ENCODE measurements around the gene INPP1. TPM values are rescaled to one million over a fixed set of nuclear protein-coding genes. Genes with fewer than 3 reads are reported as not detected.

Gene INPP1
- total RNA-seq, 4 donors from 2014 or later, result 10.2 to 14.1 (median 12.9) TPM

DNA sequence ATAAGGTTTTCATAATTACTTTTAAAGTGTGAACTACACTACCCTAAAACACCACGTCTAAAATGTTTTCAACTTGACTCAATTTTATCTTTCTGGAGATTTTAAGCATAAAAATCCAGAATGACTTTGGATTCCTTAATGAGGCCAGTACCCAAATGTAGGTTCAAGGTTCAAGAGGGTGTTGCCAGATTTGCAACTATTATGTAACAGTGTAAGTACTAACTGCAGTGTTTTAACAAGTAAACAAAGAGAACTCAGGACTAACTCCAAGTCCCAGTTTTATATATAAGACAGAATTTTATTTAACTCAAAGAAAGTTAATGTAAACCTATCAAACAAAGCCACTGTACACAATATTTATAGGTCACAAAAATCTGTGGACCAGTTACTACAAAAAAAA, 29.5 kb upstream of the INPP1 start:
- TF ChIP-seq, protein P1, sequence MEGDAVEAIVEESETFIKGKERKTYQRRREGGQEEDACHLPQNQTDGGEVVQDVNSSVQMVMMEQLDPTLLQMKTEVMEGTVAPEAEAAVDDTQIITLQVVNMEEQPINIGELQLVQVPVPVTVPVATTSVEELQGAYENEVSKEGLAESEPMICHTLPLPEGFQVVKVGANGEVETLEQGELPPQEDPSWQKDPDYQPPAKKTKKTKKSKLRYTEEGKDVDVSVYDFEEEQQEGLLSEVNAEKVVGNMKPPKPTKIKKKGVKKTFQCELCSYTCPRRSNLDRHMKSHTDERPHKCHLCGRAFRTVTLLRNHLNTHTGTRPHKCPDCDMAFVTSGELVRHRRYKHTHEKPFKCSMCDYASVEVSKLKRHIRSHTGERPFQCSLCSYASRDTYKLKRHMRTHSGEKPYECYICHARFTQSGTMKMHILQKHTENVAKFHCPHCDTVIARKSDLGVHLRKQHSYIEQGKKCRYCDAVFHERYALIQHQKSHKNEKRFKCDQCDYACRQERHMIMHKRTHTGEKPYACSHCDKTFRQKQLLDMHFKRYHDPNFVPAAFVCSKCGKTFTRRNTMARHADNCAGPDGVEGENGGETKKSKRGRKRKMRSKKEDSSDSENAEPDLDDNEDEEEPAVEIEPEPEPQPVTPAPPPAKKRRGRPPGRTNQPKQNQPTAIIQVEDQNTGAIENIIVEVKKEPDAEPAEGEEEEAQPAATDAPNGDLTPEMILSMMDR (IDR thresholded peaks at IDR 0.05; ENCODE audit: low read depth), result no peak

- TF ChIP-seq, protein P1 (IDR thresholded peaks at IDR 0.05; ENCODE audit: low read depth), result no peak
These were observed 28.1 kb upstream of the INPP1 start for GRCh38 chr2:190315273-190315672.

- TF ChIP-seq, protein P1 (IDR thresholded peaks at IDR 0.05; ENCODE audit: low read depth), result no peak
These were observed 24.9 kb upstream of the INPP1 start for GRCh38 chr2:190318514-190318913.

DNA sequence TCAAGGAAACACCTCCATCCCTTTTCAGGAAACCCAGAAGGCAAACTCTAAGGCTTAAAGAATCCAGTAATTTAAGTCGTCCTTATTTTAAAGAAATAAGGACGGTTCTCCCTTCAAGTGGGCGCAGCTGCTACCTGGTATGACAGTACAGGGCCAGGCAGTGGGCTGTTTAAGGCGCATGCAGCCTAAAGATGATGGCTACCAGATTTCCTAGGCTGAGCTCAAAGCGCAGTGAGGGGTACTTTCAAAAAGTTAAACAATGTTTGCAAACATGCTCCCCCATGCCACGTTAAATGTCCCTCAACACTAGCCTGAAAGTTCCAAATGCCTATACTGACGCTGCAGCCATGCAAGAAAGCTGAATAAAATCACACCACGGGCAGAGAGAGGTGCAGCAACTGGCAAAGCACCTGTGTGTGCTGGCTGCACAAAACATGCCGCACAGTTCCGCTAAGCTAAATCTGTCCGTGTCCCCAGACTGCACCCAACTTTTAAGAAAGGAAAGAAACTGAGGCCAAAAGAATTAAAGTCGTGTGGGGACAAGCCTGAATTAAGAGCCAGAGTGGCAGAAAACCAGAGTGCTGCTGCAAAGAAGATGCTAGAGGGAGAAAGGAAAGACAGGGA, 24.3 kb upstream of the INPP1 start:
- TF ChIP-seq, protein P1 (IDR thresholded peaks at IDR 0.05; ENCODE audit: low read depth), result no peak

DNA sequence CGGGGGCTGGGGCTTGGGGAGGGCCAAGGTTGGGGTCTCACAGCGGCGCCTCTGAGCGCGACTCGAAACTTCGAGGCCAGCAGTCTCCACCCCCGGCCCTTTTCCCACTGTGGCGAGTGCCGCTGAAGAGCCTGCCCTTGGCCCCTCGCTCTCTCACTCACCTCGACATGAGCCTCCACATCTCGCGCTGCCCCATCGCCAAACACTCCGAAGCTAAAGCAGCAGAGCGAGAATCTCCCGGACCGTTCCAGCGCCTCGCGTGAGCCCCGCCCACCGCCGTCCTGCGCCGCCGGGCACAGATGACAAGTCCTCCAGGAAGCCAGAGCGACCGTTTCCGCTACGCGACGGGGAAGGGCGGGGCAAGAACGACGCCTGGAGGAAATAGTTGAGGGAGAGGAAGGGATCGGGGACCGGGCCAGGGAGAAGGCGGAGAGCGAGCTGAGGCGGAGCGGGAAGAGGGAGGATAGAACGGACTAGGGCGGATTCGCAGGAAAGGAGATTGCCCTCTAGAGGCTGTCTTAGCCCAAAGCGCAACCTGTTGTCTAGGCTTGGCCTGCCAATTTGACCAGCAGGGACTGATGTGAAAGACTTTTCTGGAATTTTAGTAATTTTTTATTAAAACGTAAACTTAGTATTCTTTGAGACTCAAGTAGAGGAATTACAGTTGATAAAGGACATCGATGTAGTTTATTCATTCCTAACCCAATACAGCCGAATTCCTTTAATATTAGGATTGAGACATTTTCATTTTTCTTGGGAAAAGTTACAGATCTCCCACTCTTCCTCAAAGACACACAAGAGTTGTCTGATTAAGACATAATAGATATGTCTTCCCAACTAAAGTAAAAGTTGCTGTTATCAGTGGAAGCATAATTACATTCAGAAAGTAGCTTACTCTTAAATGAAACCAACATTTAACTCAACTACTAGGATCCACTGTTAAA, 23.6 kb upstream of the INPP1 start, which contains the start of gene HIBCH:
Gene HIBCH (minus strand): TSS at position 272 of the 944 bp plus-strand sequence. CDS start 76 bp downstream, at position 196.
- TF ChIP-seq, protein P1 (IDR thresholded peaks at IDR 0.05; ENCODE audit: low read depth), result no peak

GRCh38 chr2:190320696-190321095, 22.7 kb upstream of the INPP1 start:
- TF ChIP-seq, protein P1 (IDR thresholded peaks at IDR 0.05; ENCODE audit: low read depth), result no peak

GRCh38 chr2:190323406-190323805, 20.0 kb upstream of the INPP1 start:
- TF ChIP-seq, protein P1 (IDR thresholded peaks at IDR 0.05; ENCODE audit: low read depth), result no peak

All from subcutaneous adipose tissue (tissue), 4 donors.